GM12892 (cell line): Measurements from ENCODE around the gene PEX26.

Experiments used
- POLR2A ChIP-seq: IDR thresholded peaks from 2 replicates; pipeline ENCODE4 v1.6.1; 2011; ENCODE audit warnings: low read depth, low read length, control low read depth
- POLR2AphosphoS5 ChIP-seq: IDR thresholded peaks from 2 replicates; pipeline ENCODE4 v1.6.1; 2011; ENCODE audit warnings: low read depth, low read length, control low read depth
- TAF1 ChIP-seq: IDR thresholded peaks from 2 replicates; pipeline ENCODE4 v1.6.1; 2011; ENCODE audit warnings: low read depth, mild to moderate bottlenecking, control low read depth, low read length, borderline replicate concordance

- TF ChIP-seq POLR2A (no peak), TAF1 (no peak), POLR2AphosphoS5 (no peak)
Measured at GRCh38 chr22:18088825-18089568, 11.2 kb downstream of the PEX26 start.
